Endodermal cell (in vitro differentiated cells): ENCODE results near the gene LRP1. TPM values are rescaled to one million over a fixed set of nuclear protein-coding genes. Genes with fewer than 3 reads are reported as not detected.
A peak's percentile ranks its signal among the peaks of the same experiment; 100 is the strongest.

Experiments used
- DNase-seq: peaks from one replicate; pipeline ENCODE4 v3.0.0-alpha.2; 2017
- H3K27ac ChIP-seq: 2 replicates; pipeline ENCODE4 v1.5.1; 2013; ENCODE audit warnings: mild to moderate bottlenecking, low read depth, low read length, moderate library complexity
- H3K27me3 ChIP-seq: 2 replicates; pipeline ENCODE4 v1.6.1; 2013; ENCODE audit warnings: mild to moderate bottlenecking, low read length, moderate library complexity; ENCODE audit not compliant: insufficient read depth, control insufficient read depth, poor library complexity, severe bottlenecking
- H3K36me3 ChIP-seq: 2 replicates; pipeline ENCODE4 v1.7.0; 2013; ENCODE audit warnings: mild to moderate bottlenecking, low read length, moderate library complexity; ENCODE audit not compliant: control insufficient read depth, insufficient read depth
- H3K4me1 ChIP-seq: one replicate; pipeline ENCODE4 v1.7.0; 2013; ENCODE audit warnings: low read length; ENCODE audit not compliant: control insufficient read depth, insufficient read depth
- H3K4me3 ChIP-seq: 2 replicates; pipeline ENCODE4 v1.5.1; 2013; ENCODE audit warnings: mild to moderate bottlenecking, low read length, moderate library complexity
- H3K9ac ChIP-seq: 2 replicates; pipeline ENCODE4 v1.6.1; 2013; ENCODE audit warnings: mild to moderate bottlenecking, low read length, moderate library complexity; ENCODE audit not compliant: poor library complexity, severe bottlenecking; ENCODE audit errors: extremely low read depth
- H3K9me3 ChIP-seq: 2 replicates; pipeline ENCODE4 v1.6.1; 2013; ENCODE audit warnings: mild to moderate bottlenecking, low read length, moderate library complexity; ENCODE audit not compliant: control insufficient read depth
- H3K27ac Mint-ChIP-seq: 2 replicates; pipeline ENCODE4 v1.8.0; 2020; ENCODE audit warnings: mixed read lengths
- H3K27me3 Mint-ChIP-seq: 2 replicates; pipeline ENCODE4 v1.8.0; 2021; ENCODE audit warnings: mild to moderate bottlenecking, mixed read lengths; ENCODE audit not compliant: insufficient read depth
- H3K36me3 Mint-ChIP-seq: 2 replicates; pipeline ENCODE4 v1.8.0; 2020; ENCODE audit warnings: low read depth, mixed read lengths
- H3K4me1 Mint-ChIP-seq: 2 replicates; pipeline ENCODE4 v1.8.0; 2020; ENCODE audit warnings: mixed read lengths
- H3K4me3 Mint-ChIP-seq: 2 replicates; pipeline ENCODE4 v1.8.0; 2020; ENCODE audit warnings: mild to moderate bottlenecking, moderate library complexity, mixed read lengths
- H3K9me3 Mint-ChIP-seq: 2 replicates; pipeline ENCODE4 v1.8.0; 2020; ENCODE audit warnings: mild to moderate bottlenecking, mixed read lengths
- WGBS, 2 experiments: methylation state at CpG; one replicate each; pipeline versions ENCODE4 v1.1.5 to v1.1.7; 2013; ENCODE audit warnings: missing lambda C conversion rate in 2 of 2, mixed read lengths in 1 of 2; ENCODE audit not compliant: insufficient coverage in 1 of 2, insufficient read length in 1 of 2; 5-methylcytosine and 5-hydroxymethylcytosine counted together
- total RNA-seq, 2 donors: library from RNA; stranded (reverse); fragmentation: NEBNext Ultra II Directional in 1 of 2; extraction: Animal tissue kit (Norgen Biotek cat#: 25700) in 1 of 2; gene quantifications; 2 replicates in 1 of 2; 3 replicates in 1 of 2; pipeline ENCODE4 v1.2.1, GENCODE V29; 2021
- TF ChIP-seq, protein P1 (sequence below): fragments of 200-600 bp; sonication (generic); conservative IDR thresholded peaks from 2 replicates; pipeline ENCODE4 v1.5.0; 2021; ENCODE audit warnings: antibody characterized with exemption, mild to moderate bottlenecking

Gene LRP1
- total RNA-seq, 2 donors from 2014 or later, result 74.5 to 87.7 TPM

- Mint-ChIP-seq H3K27ac (no peak overlapping the region), H3K27me3 (peaks cover 15% of the 10 kb centered on the region), H3K9me3 (peaks cover 2% of the 10 kb centered on the region), H3K4me1 (peaks cover 23% of the 10 kb centered on the region), H3K4me3 (peak overlapping the region; percentile 79), H3K36me3 (no peaks in the 10 kb centered on the region)
- no peak overlapping the region for H3K27ac ChIP-seq
- H3K4me3 ChIP-seq, result peak overlapping the region; percentile 93
- H3K27me3 ChIP-seq, result no peaks in the 10 kb centered on the region
- DNase-seq, result no peak
- no peaks in the 10 kb centered on the region for H3K4me1 ChIP-seq
- WGBS, 2 experiments, result 81 to 90% methylated on average over 7 of the region's 7 CpGs
- TF ChIP-seq, protein P1, sequence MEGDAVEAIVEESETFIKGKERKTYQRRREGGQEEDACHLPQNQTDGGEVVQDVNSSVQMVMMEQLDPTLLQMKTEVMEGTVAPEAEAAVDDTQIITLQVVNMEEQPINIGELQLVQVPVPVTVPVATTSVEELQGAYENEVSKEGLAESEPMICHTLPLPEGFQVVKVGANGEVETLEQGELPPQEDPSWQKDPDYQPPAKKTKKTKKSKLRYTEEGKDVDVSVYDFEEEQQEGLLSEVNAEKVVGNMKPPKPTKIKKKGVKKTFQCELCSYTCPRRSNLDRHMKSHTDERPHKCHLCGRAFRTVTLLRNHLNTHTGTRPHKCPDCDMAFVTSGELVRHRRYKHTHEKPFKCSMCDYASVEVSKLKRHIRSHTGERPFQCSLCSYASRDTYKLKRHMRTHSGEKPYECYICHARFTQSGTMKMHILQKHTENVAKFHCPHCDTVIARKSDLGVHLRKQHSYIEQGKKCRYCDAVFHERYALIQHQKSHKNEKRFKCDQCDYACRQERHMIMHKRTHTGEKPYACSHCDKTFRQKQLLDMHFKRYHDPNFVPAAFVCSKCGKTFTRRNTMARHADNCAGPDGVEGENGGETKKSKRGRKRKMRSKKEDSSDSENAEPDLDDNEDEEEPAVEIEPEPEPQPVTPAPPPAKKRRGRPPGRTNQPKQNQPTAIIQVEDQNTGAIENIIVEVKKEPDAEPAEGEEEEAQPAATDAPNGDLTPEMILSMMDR, result no peak
- H3K36me3 ChIP-seq, result no peaks in the 10 kb centered on the region
- H3K9me3 ChIP-seq, result no peaks in the 10 kb centered on the region
- no peak overlapping the region for H3K9ac ChIP-seq
These were observed 1.7 kb upstream of the LRP1 start for GRCh38 chr12:57126561-57126960.

GRCh38 chr12:57127101-57127725 is 1.1 kb upstream of the LRP1 start:
- TF ChIP-seq, protein P1, result peak; percentile 61
- H3K9me3 ChIP-seq, result no peaks in the 10 kb centered on the region
- Mint-ChIP-seq H3K9me3 (peaks cover under 1% of the 10 kb centered on the region), H3K4me1 (peaks cover 27% of the 10 kb centered on the region), H3K27me3 (peaks cover 15% of the 10 kb centered on the region), H3K27ac (peak overlapping the region; percentile 93), H3K36me3 (no peaks in the 10 kb centered on the region), H3K4me3 (peak overlapping the region; percentile 79)
- peak overlapping the region; percentile 69 for H3K9ac ChIP-seq
- peak; percentile 96 for DNase-seq
- WGBS, 2 experiments, result 14 to 22% methylated on average over 17 to 26 of the region's 26 CpGs
- H3K36me3 ChIP-seq, result no peaks in the 10 kb centered on the region
- no peaks in the 10 kb centered on the region for H3K4me1 ChIP-seq
- H3K4me3 ChIP-seq, result peak overlapping the region; percentile 93
- no peaks in the 10 kb centered on the region for H3K27me3 ChIP-seq
- H3K27ac ChIP-seq, result no peak overlapping the region

- Histone ChIP-seq H3K4me3 (peak overlapping the region; percentile 93), H3K9me3 (no peaks in the 10 kb centered on the region), H3K36me3 (no peaks in the 10 kb centered on the region), H3K9ac (peak overlapping the region; percentile 75), H3K4me1 (peaks cover 3% of the 10 kb centered on the region), H3K27ac (peak overlapping the region; percentile 48), H3K27me3 (no peaks in the 10 kb centered on the region)
- Mint-ChIP-seq H3K36me3 (no peaks in the 10 kb centered on the region), H3K27me3 (peaks cover 15% of the 10 kb centered on the region), H3K4me1 (peaks cover 41% of the 10 kb centered on the region), H3K27ac (peak overlapping the region; percentile 74), H3K9me3 (no peaks in the 10 kb centered on the region), H3K4me3 (peak overlapping the region; percentile 79)
- WGBS, 2 experiments, result 0% methylated on average over 29 of the region's 35 CpGs; no CpG with 5 or more reads in 1 of the 2 experiments
- TF ChIP-seq, protein P1, result no peak
- DNase-seq, result peak; percentile 83
These were observed 400 bp downstream of the LRP1 start for GRCh38 chr12:57128519-57129247.
